ENCODE data around the gene IFNAR1. TPM values are rescaled to one million over a fixed set of nuclear protein-coding genes. Genes with fewer than 3 reads are reported as not detected.

Gene IFNAR1
- total RNA-seq, 3 donors from 2014 or later: 30.2 to 44.8 (median 42.9) TPM

DNA sequence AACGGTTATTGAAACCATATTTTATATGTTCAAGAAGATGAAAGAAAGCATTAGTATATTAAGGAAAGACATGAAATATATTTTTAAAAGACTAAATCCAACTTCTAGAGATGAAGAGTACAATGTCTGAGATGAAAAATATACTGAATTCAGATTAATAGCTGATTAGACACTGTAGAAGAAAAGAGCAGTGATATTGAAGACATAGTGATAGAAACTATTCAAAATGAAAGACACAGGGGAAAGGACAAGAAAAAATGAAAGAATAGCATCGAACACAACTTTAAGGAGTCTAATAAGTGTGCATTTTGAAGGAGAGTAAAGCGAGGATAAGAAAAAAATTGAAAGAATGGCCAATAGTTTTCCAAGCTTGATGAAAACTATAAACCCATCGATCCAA lies 11.2 kb upstream of the IFNAR1 start:
- Histone ChIP-seq H3K4me1 (no peaks in the 10 kb centered on the region), H3K9me3 (no peaks in the 10 kb centered on the region), H3K4me3 (no peak overlapping the region), H3K27ac (no peak overlapping the region), H3K36me3 (no peaks in the 10 kb centered on the region), H3K27me3 (no peaks in the 10 kb centered on the region)
- DNase-seq (ENCODE audit: low spot score in 2 of 2): no peak
- intact Hi-C loops (cut with DNase I; ENCODE audit: low total_unique reads): no loop called here
- no peak for TF ChIP-seq POLR2A (IDR thresholded peaks at IDR 0.05)
- TF ChIP-seq, protein P1, sequence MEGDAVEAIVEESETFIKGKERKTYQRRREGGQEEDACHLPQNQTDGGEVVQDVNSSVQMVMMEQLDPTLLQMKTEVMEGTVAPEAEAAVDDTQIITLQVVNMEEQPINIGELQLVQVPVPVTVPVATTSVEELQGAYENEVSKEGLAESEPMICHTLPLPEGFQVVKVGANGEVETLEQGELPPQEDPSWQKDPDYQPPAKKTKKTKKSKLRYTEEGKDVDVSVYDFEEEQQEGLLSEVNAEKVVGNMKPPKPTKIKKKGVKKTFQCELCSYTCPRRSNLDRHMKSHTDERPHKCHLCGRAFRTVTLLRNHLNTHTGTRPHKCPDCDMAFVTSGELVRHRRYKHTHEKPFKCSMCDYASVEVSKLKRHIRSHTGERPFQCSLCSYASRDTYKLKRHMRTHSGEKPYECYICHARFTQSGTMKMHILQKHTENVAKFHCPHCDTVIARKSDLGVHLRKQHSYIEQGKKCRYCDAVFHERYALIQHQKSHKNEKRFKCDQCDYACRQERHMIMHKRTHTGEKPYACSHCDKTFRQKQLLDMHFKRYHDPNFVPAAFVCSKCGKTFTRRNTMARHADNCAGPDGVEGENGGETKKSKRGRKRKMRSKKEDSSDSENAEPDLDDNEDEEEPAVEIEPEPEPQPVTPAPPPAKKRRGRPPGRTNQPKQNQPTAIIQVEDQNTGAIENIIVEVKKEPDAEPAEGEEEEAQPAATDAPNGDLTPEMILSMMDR (IDR thresholded peaks at IDR 0.05): no peak
- TF ChIP-seq POLR2AphosphoS5 (IDR thresholded peaks at IDR 0.05): no peak

DNA sequence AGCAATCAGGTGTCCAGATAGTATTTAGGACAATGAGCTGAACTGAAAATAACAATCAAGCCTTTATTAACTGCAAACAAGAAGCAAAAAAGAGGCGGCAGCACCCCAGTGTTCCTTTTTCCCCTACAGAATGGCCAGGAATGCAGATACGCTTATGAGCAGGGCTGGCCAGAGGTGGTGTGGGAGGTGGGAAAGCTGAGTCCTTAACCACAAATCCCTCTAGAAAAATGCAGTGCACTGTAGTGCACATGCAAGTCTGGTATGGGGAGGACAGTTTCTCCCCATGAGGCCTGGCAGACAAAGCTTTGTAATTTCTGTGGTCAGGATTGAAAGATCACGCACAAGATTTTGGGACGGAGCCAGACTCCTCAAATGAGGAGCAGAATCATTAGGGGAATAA lies 10.7 kb upstream of the IFNAR1 start:
- Histone ChIP-seq H3K36me3 (no peaks in the 10 kb centered on the region), H3K9me3 (no peaks in the 10 kb centered on the region), H3K27me3 (no peaks in the 10 kb centered on the region), H3K4me1 (no peaks in the 10 kb centered on the region), H3K27ac (no peak overlapping the region), H3K4me3 (no peak overlapping the region)
- intact Hi-C loops (cut with DNase I; ENCODE audit: low total_unique reads): no loop called here
- no peak for TF ChIP-seq POLR2A (IDR thresholded peaks at IDR 0.05)
- TF ChIP-seq POLR2AphosphoS5 (IDR thresholded peaks at IDR 0.05): no peak
- TF ChIP-seq, protein P1 (IDR thresholded peaks at IDR 0.05): no peak
- DNase-seq (ENCODE audit: low spot score in 2 of 2): no peak

DNA sequence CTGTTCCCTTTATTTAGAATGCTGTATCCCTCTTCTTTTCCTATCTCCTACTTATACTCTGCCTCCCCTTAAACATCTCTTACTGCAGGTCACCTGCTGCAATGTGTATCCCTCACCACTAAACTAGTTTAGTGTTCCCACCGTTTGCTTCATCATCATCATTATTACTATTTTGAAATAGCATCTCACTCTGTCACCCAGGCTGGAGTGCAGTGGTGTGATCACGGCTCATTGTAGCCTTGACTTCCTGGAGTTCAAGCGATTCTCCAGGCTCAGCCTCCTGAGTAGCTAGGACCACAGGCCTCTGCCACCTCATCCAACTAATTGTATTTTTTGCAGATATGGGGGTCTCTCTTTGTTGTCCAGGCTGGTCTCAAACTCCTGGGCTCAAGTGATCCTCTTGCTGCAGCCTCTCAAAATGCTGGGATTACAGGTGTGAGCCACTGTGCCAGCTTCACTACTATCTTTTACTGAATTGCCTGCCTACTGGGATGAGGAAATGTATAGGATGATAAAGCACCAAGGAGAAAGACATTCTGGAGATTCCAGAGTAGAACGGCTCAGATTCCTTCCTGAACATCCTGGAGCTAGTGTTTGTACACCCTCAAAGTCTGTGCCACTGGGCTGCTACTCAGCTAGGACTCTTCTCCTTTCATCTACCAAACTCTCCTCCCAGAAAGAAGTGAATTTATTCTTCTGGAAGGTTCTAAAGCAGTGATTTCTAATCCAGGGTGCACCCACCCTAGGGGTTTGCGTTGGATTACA lies 8.6 kb upstream of the IFNAR1 start:
- no peak for TF ChIP-seq POLR2A (IDR thresholded peaks at IDR 0.05)
- TF ChIP-seq, protein P1 (IDR thresholded peaks at IDR 0.05): no peak
- no peak for TF ChIP-seq POLR2AphosphoS5 (IDR thresholded peaks at IDR 0.05)
- H3K36me3 ChIP-seq: no peaks in the 10 kb centered on the region

DNA sequence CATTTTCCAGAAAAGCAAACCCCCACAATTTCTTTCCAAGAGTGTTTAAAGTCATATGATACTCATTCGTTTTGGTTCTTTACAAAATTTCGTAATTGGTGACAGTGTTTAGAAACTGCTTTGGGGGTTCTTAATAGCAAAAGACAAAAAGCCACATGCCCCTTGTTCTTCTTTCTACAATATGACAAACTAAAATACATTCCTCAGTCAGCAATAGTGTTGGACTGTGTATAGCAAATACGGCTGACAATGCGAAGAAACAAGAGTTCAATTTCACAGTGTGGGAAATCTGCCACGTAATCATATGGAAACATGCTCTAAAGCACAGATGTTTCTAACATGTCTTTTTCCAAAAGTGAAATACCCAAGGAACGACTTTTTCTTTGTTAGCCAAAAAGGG lies 7.6 kb upstream of the IFNAR1 start:
- Histone ChIP-seq H3K9me3 (no peaks in the 10 kb centered on the region), H3K36me3 (no peaks in the 10 kb centered on the region), H3K4me1 (no peaks in the 10 kb centered on the region), H3K4me3 (no peak overlapping the region), H3K27me3 (no peaks in the 10 kb centered on the region), H3K27ac (no peak overlapping the region)
- intact Hi-C loops (cut with DNase I; ENCODE audit: low total_unique reads): no loop called here
- no peak for TF ChIP-seq POLR2AphosphoS5 (IDR thresholded peaks at IDR 0.05)
- no peak for TF ChIP-seq POLR2A (IDR thresholded peaks at IDR 0.05)
- TF ChIP-seq, protein P1 (IDR thresholded peaks at IDR 0.05): no peak
- no peak for DNase-seq (ENCODE audit: low spot score in 2 of 2)

More for the DNA sequence above, 8.6 kb upstream of the IFNAR1 start:
- no peak overlapping the region for H3K27ac ChIP-seq
- intact Hi-C loops (cut with DNase I; ENCODE audit: low total_unique reads): no loop called here
- DNase-seq (ENCODE audit: low spot score in 2 of 2): no peak
- H3K9me3 ChIP-seq: no peaks in the 10 kb centered on the region
- no peaks in the 10 kb centered on the region for H3K4me1 ChIP-seq
- H3K4me3 ChIP-seq: no peak overlapping the region
- H3K27me3 ChIP-seq: no peaks in the 10 kb centered on the region

DNA sequence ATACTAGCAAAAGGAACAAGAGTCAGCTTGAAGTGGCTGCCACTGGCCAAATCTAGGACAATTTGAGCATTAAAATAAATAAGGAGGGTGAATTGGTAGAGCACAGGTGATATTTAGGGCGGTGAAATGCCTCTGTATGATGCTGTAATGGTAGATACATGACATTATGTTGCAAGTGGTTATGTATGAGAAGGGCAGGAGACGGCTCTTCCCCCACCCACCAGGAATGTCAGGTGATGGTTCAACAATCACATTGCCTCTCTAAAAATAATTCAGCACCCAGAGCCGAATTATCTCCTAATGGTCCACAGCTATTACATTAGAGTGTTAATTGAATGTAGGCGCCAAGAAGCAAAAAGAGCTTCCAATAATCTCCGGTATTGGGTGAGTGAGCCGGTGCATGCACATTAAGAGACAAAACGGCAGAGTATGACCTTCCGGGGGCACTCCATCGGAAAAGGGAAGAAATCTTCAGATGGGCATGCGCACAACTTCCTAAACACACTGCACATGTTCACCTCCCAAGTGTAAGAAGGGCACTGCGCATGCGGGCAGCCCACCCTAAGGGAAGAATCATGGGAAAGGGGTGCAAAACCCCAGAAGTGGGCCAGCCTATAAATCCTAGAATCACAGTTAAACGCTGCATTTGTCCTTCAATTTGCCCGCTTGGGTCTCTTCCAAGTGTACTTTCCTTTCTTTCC lies 6.8 kb upstream of the IFNAR1 start:
- no peaks in the 10 kb centered on the region for H3K36me3 ChIP-seq
- no peaks in the 10 kb centered on the region for H3K27me3 ChIP-seq
- H3K4me1 ChIP-seq: no peaks in the 10 kb centered on the region
- no peak overlapping the region for H3K4me3 ChIP-seq
- H3K27ac ChIP-seq: no peak overlapping the region
- DNase-seq (ENCODE audit: low spot score in 2 of 2): no peak
- H3K9me3 ChIP-seq: no peaks in the 10 kb centered on the region
- intact Hi-C loops (cut with DNase I; ENCODE audit: low total_unique reads): no loop called here
- no peak for TF ChIP-seq POLR2AphosphoS5 (IDR thresholded peaks at IDR 0.05)
- TF ChIP-seq, protein P1 (IDR thresholded peaks at IDR 0.05): no peak
- TF ChIP-seq POLR2A (IDR thresholded peaks at IDR 0.05): no peak

Data from breast epithelium (tissue), 4 donors.